IMR-90 (cell line): ENCODE measurements around the gene TTC3. TPM values are rescaled to one million over a fixed set of nuclear protein-coding genes. Genes with fewer than 3 reads are reported as not detected.

ENCODE experiments used
- ATAC-seq: fragments of 200-7000 bp; cut with Tn5 transposase; 2 replicates; pipeline ENCODE4 v1.9.1; 2020; ENCODE audit warnings: low read depth, mild to moderate bottlenecking, moderate library complexity
- BruUV-seq: library from RNA; stranded (reverse); fragments of 400-500 nt; replicated peaks from 2 replicates; lab custom pipeline; 2021; lab: Mats Ljungman, UMichigan
- CTCF ChIA-PET: fragments of 300-600 bp; formaldehyde crosslinking; extraction: SDS; loops from one replicate; lab custom pipeline; 2021; ENCODE audit warnings: antibody characterized with exemption; lab: Yijun Ruan, JAX
- POLR2A ChIA-PET: fragments of 300-600 bp; sonication (Branson Sonifier 250); formaldehyde crosslinking; loops from one replicate; lab custom pipeline; 2022; ENCODE audit warnings: antibody characterized with exemption; ENCODE audit not compliant: unreplicated experiment; lab: Charles Lee
- DNase-seq: peaks from one replicate; pipeline ENCODE4 v3.0.0; 2013
- H2AFZ ChIP-seq: replicated peaks from 2 replicates; pipeline ENCODE3; 2013; ENCODE audit warnings: low read length, mild to moderate bottlenecking; ENCODE audit not compliant: poor library complexity
- H2AK5ac ChIP-seq: 2 replicates; pipeline ENCODE4 v1.6.1; 2013; ENCODE audit warnings: low read depth, low read length, inconsistent platforms
- H2AK9ac ChIP-seq: replicated peaks from 2 replicates; pipeline ENCODE3; 2013; ENCODE audit warnings: mild to moderate bottlenecking, low read depth, low read length, moderate library complexity; ENCODE audit not compliant: poor library complexity
- H2BK120ac ChIP-seq: 2 replicates; pipeline ENCODE4 v1.6.1; 2013; ENCODE audit warnings: low read depth, low read length, inconsistent platforms
- H2BK15ac ChIP-seq: 3 replicates; pipeline ENCODE4 v1.6.1; 2013; ENCODE audit warnings: low read depth, low read length, inconsistent platforms
- H2BK20ac ChIP-seq: 2 replicates; pipeline ENCODE4 v1.6.1; 2013; ENCODE audit warnings: low read depth, mild to moderate bottlenecking, inconsistent platforms, low read length, moderate library complexity
- H2BK5ac ChIP-seq: 2 replicates; pipeline ENCODE4 v1.6.1; 2013; ENCODE audit warnings: mild to moderate bottlenecking, low read depth, low read length, inconsistent platforms; ENCODE audit not compliant: poor library complexity, severe bottlenecking
- H3K14ac ChIP-seq: replicated peaks from 2 replicates; pipeline ENCODE4 v1.6.1; 2013; ENCODE audit warnings: low read depth, low read length, inconsistent platforms
- H3K18ac ChIP-seq: 2 replicates; pipeline ENCODE4 v1.6.1; 2013; ENCODE audit warnings: low read depth, low read length, control low read depth
- H3K23ac ChIP-seq: 2 replicates; pipeline ENCODE4 v1.6.1; 2013; ENCODE audit warnings: low read depth, low read length, inconsistent platforms
- H3K27ac ChIP-seq: 2 replicates; pipeline ENCODE4 v1.5.1; 2013; ENCODE audit warnings: mild to moderate bottlenecking, control low read depth, low read length; ENCODE audit not compliant: insufficient read depth
- H3K27me3 ChIP-seq: 2 replicates; pipeline ENCODE4 v1.6.1; 2013; ENCODE audit warnings: low read length; ENCODE audit not compliant: control insufficient read depth, insufficient read depth
- H3K36me3 ChIP-seq: 2 replicates; pipeline ENCODE4 v1.6.1; 2013; ENCODE audit warnings: low read length, mixed read lengths; ENCODE audit not compliant: control insufficient read depth, insufficient read depth
- H3K4ac ChIP-seq: 2 replicates; pipeline ENCODE4 v1.6.1; 2013; ENCODE audit warnings: low read depth, low read length, inconsistent platforms
- H3K4me1 ChIP-seq: 2 replicates; pipeline ENCODE4 v1.6.1; 2013; ENCODE audit warnings: low read length, mixed read lengths; ENCODE audit not compliant: control insufficient read depth, insufficient read depth
- H3K4me2 ChIP-seq: 2 replicates; pipeline ENCODE4 v1.6.1; 2013; ENCODE audit warnings: low read depth, mild to moderate bottlenecking, control low read depth, low read length, moderate library complexity
- H3K4me3 ChIP-seq: 2 replicates; pipeline ENCODE4 v1.5.1; 2013; ENCODE audit warnings: low read depth, mild to moderate bottlenecking, control low read depth, low read length, moderate library complexity; ENCODE audit not compliant: insufficient read depth
- H3K56ac ChIP-seq: 2 replicates; pipeline ENCODE4 v1.6.1; 2013; ENCODE audit warnings: low read length, inconsistent platforms; ENCODE audit not compliant: insufficient read depth; ENCODE audit errors: extremely low read depth
- H3K79me1 ChIP-seq, 2 experiments: 2 replicates each; pipeline ENCODE4 v1.6.1; 2013; ENCODE audit warnings: low read length in 2 of 2, inconsistent platforms in 1 of 2, low read depth in 1 of 2
- H3K9ac ChIP-seq: 2 replicates; pipeline ENCODE4 v1.6.1; 2013; ENCODE audit warnings: low read depth, low read length, control low read depth
- H3K9me1 ChIP-seq: 2 replicates; pipeline ENCODE4 v1.6.1; 2013; ENCODE audit warnings: low read length, inconsistent platforms; ENCODE audit not compliant: insufficient read depth
- H3K9me3 ChIP-seq: 2 replicates; pipeline ENCODE4 v1.6.1; 2013; ENCODE audit warnings: low read length; ENCODE audit not compliant: control insufficient read depth, insufficient read depth
- H4K20me1 ChIP-seq: 2 replicates; pipeline ENCODE4 v1.6.1; 2013; ENCODE audit warnings: low read length, inconsistent platforms; ENCODE audit not compliant: insufficient read depth
- H4K5ac ChIP-seq: 2 replicates; pipeline ENCODE4 v1.6.1; 2013; ENCODE audit warnings: mild to moderate bottlenecking, low read depth, low read length, control low read depth
- H4K8ac ChIP-seq, 2 experiments: 2 replicates each; pipeline ENCODE4 v1.6.1; 2013; ENCODE audit warnings: low read depth in 2 of 2, low read length in 2 of 2, control low read depth in 1 of 2, inconsistent platforms in 1 of 2
- H4K91ac ChIP-seq: 2 replicates; pipeline ENCODE4 v1.6.1; 2013; ENCODE audit warnings: low read depth, low read length, inconsistent platforms; ENCODE audit not compliant: insufficient read depth
- CEBPB ChIP-seq: IDR thresholded peaks from 2 replicates; pipeline ENCODE4 v1.6.1; 2012; ENCODE audit warnings: low read depth, low read length, improper control_type of control experiment
- MXI1 ChIP-seq: IDR thresholded peaks from 2 replicates; pipeline ENCODE4 v1.6.1; 2012; ENCODE audit warnings: low read depth, mild to moderate bottlenecking, low read length, moderate library complexity, borderline replicate concordance
- WGBS, 2 experiments: methylation state at CpG; one replicate each; pipeline versions ENCODE4 v1.1.5 to v1.1.7; 2013; ENCODE audit warnings: missing lambda C conversion rate in 2 of 2; ENCODE audit not compliant: insufficient read length in 1 of 2; ENCODE audit errors: extremely low coverage in 2 of 2; 5-methylcytosine and 5-hydroxymethylcytosine counted together
- dilution Hi-C: fragments of 300-500 bp; cut with HindIII; formaldehyde crosslinking; loops from one replicate; pipeline ENCODE4 v1.14.3; 2018; ENCODE audit warnings: low sequenced_read_pairs; ENCODE audit not compliant: unreplicated experiment
- in situ Hi-C: fragments of 300-500 bp; cut with MboI; formaldehyde crosslinking; loops from 3 replicates; pipeline ENCODE4 v1.14.3; 2019; ENCODE audit warnings: low sequenced_read_pairs, inconsistent platforms, mixed read lengths
- intact Hi-C: fragments of 100-400 bp; cut with micrococcal nuclease; formaldehyde crosslinking; loops from 2 replicates; pipeline ENCODE4 v1.10.0; 2022
- polyA plus RNA-seq, 3 experiments: library from polyadenylated mRNA; depleted of rRNA; stranded (reverse); fragments of >200 nt; gene quantifications; 2 replicates each; pipeline ENCODE4 v1.2.3, GENCODE V29; 2012; ENCODE audit warnings: low replicate concordance in 1 of 3
- total RNA-seq: library from RNA; depleted of rRNA; stranded (reverse); fragments of >200 nt; gene quantifications from 2 replicates; pipeline ENCODE4 v1.2.3, GENCODE V29; 2012

TTC3 gene
- total and polyA plus RNA-seq, 2 of the 4 experiments (the other 2 are of a cell fraction): 96.7 to 293 TPM

DNA sequence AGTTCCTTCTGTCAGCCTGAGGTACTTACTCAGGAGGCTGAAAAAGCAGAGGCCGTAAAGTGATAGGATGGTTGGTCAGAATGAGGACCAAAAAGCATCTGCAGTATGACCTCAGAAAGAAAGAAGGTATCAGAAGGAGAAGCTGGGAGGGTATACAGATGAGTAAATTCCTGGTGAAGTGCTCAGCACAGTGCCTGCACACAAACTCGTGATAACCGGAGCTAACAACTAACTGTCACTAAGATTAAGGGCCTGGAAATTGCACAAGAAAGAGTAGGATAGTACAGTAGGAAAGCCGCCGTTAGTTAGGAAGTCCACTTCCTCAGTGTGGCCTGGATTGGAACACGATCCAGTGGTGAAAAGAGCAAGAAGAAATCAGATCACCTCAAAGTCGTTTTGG is 131.5 kb downstream of the TTC3 start:
- H2BK5ac ChIP-seq: no peak overlapping the region
- no peak overlapping the region for H2AK9ac ChIP-seq
- intact Hi-C loops (no loop called here), in situ Hi-C loops (no loop called here), dilution Hi-C loops (no loop called here)
- no peak overlapping the region for H3K18ac ChIP-seq
- H3K27ac ChIP-seq: no peak overlapping the region
- ATAC-seq (peak; percentile 28), DNase-seq (peak; percentile 62)
- no peak overlapping the region for H2BK15ac ChIP-seq
- H3K14ac ChIP-seq: no peak overlapping the region
- no peak overlapping the region for H3K4me3 ChIP-seq
- H3K27me3 ChIP-seq: no peaks in the 10 kb centered on the region
- H3K23ac ChIP-seq: no peak overlapping the region
- H3K9me3 ChIP-seq: no peaks in the 10 kb centered on the region
- no peak overlapping the region for H4K91ac ChIP-seq
- H3K9ac ChIP-seq: no peak overlapping the region
- H2AFZ ChIP-seq: no peak overlapping the region
- ChIA-PET CTCF (no interaction called here), POLR2A (no interaction called here)
- no peak overlapping the region for H2AK5ac ChIP-seq
- WGBS, 2 experiments: 90% methylated on average over 2 of the region's 7 CpGs; no CpG with 5 or more reads in 1 of the 2 experiments
- H3K79me1 ChIP-seq: peaks cover 8 to 18% of the 10 kb centered on the region in 2 experiments; a peak in 2 of 4 replicates
- no peak overlapping the region for H3K4me2 ChIP-seq
- peaks cover 5% of the 10 kb centered on the region for H3K4me1 ChIP-seq
- TF ChIP-seq MXI1: no peak
- 0 out of 2 replicates have a peak, but pooled peaks have one; percentile 20 for TF ChIP-seq CEBPB
- H4K20me1 ChIP-seq: peaks cover 2% of the 10 kb centered on the region
- H4K5ac ChIP-seq: no peak overlapping the region
- peaks cover 13% of the 10 kb centered on the region for H3K9me1 ChIP-seq
- no TSS peak for BruUV-seq
- H2BK120ac ChIP-seq: no peak overlapping the region
- H4K8ac ChIP-seq: no peak overlapping the region
- H3K36me3 ChIP-seq: peaks cover 24% of the 10 kb centered on the region
- no peak overlapping the region for H3K56ac ChIP-seq
- no peak overlapping the region for H2BK20ac ChIP-seq
- no peak overlapping the region for H3K4ac ChIP-seq
